HepG2 (cell line): ENCODE data around the gene TRAPPC5. TPM values are rescaled to one million over a fixed set of nuclear protein-coding genes. Genes with fewer than 3 reads are reported as not detected.

Source experiments
- ATAC-seq: fragments of 200-7000 bp; cut with Tn5 transposase; 3 replicates; pipeline ENCODE4 v1.9.1; 2020; ENCODE audit warnings: mild to moderate bottlenecking, moderate library complexity
- BruUV-seq: library from RNA; stranded (reverse); fragments of 400-500 nt; replicated peaks from 2 replicates; lab custom pipeline; 2021; lab: Mats Ljungman, UMichigan
- CTCF ChIA-PET: fragments of 300-600 bp; formaldehyde crosslinking; extraction: SDS; loops from one replicate; lab custom pipeline; 2021; ENCODE audit warnings: low total read pairs, inconsistent platforms, low intra/inter-chr PET ratio; lab: Yijun Ruan, JAX
- POLR2A ChIA-PET: fragments of 350-600 bp; sonication (Branson Sonifier 250); formaldehyde crosslinking; loops from one replicate; lab custom pipeline; 2020; ENCODE audit warnings: antibody characterized with exemption, inconsistent platforms; lab: Yijun Ruan, JAX
- DNase-seq: peaks from one replicate; pipeline ENCODE4 v3.0.0-alpha.2; 2015; ENCODE audit warnings: low spot score
- FAIRE-seq: peaks from 3 replicates; lab custom pipeline; 2011; peaks lifted over from hg19 to GRCh38; lab: Jason Lieb, UNC
- H2AFZ ChIP-seq: one replicate; pipeline ENCODE4 v1.6.1; 2011; ENCODE audit warnings: low read length, inconsistent platforms
- H3K27ac ChIP-seq: fragments of 300-600 bp; 3 replicates; pipeline ENCODE4 v1.8.0; 2011; ENCODE audit warnings: mixed run types, mild to moderate bottlenecking, mixed read lengths, low read length, inconsistent platforms; ENCODE audit not compliant: insufficient read depth; ENCODE audit errors: extremely low read length
- H3K27me3 ChIP-seq, 2 experiments: fragments of 200-600 bp in 1 of 2; 2 replicates in 1 of 2; 3 replicates in 1 of 2; pipeline versions ENCODE4 v1.6.0 to v1.8.0; 2011; ENCODE audit warnings: low read length in 2 of 2, mild to moderate bottlenecking in 2 of 2, moderate library complexity in 2 of 2, inconsistent platforms in 1 of 2; ENCODE audit not compliant: insufficient read depth in 2 of 2, control insufficient read depth in 1 of 2
- H3K36me3 ChIP-seq, 2 experiments: fragments of 200-600 bp in 1 of 2; replicated peaks in 1 of 2; 2 replicates in 1 of 2; 3 replicates in 1 of 2; pipeline versions ENCODE4 v1.5.1 to v1.8.0; 2011; ENCODE audit warnings: low read length in 2 of 2, inconsistent platforms in 1 of 2; ENCODE audit not compliant: insufficient read depth in 2 of 2, control insufficient read depth in 1 of 2
- H3K4me1 ChIP-seq: 2 replicates; pipeline ENCODE4 v1.5.1; 2012; ENCODE audit warnings: low read length, inconsistent platforms; ENCODE audit not compliant: insufficient read depth
- H3K4me2 ChIP-seq: 2 replicates; pipeline ENCODE4 v1.6.0; 2011; ENCODE audit warnings: low read depth, low read length, inconsistent platforms
- H3K4me3 ChIP-seq, 3 experiments: fragments of 200-600 bp in 1 of 3; sonication (generic), shearing (Covaris generic) in 1 of 3; replicated peaks in 1 of 3; 2 replicates each; pipeline ENCODE4 v1.5.1; 2011 to 2016; ENCODE audit warnings: low read length in 3 of 3, inconsistent platforms in 2 of 3, low read depth in 2 of 3, mild to moderate bottlenecking in 2 of 3, control low read depth in 1 of 3, mixed read lengths in 1 of 3; ENCODE audit not compliant: insufficient read depth in 1 of 3
- H3K79me2 ChIP-seq: one replicate; pipeline ENCODE4 v1.6.1; 2011; ENCODE audit warnings: low read length, inconsistent platforms; ENCODE audit not compliant: insufficient read depth
- H3K9ac ChIP-seq: 2 replicates; pipeline ENCODE4 v1.6.0; 2011; ENCODE audit warnings: mild to moderate bottlenecking, low read depth, low read length, inconsistent platforms; ENCODE audit not compliant: insufficient read depth
- H3K9me3 ChIP-seq: 2 replicates; pipeline ENCODE4 v1.5.1; 2012; ENCODE audit warnings: mild to moderate bottlenecking, low read length
- H4K20me1 ChIP-seq: 2 replicates; pipeline ENCODE4 v1.6.0; 2011; ENCODE audit warnings: inconsistent platforms, mild to moderate bottlenecking, low read length, moderate library complexity; ENCODE audit not compliant: insufficient read depth
- ERF ChIP-seq: IDR thresholded peaks from 2 replicates; pipeline ENCODE4 v1.6.1; 2018; ENCODE audit warnings: missing biosample characterization, missing genetic modification reagents
- NAIF1 ChIP-seq: sonication (generic); formaldehyde crosslinking; IDR thresholded peaks from 2 replicates; pipeline ENCODE4 v1.5.0; 2020; ENCODE audit warnings: mild to moderate bottlenecking, missing genetic modification reagents, borderline replicate concordance
- RORA ChIP-seq: sonication (generic); formaldehyde crosslinking; IDR thresholded peaks from 2 replicates; pipeline ENCODE4 v1.5.0; 2020; ENCODE audit warnings: mild to moderate bottlenecking, missing genetic modification reagents, moderate library complexity
- ZNF12 ChIP-seq: sonication (generic); formaldehyde crosslinking; IDR thresholded peaks from 2 replicates; pipeline ENCODE4 v1.5.0; 2020; ENCODE audit warnings: missing genetic modification reagents
- ZNF468 ChIP-seq: sonication (generic); formaldehyde crosslinking; IDR thresholded peaks from 2 replicates; pipeline ENCODE4 v1.8.0; 2022; ENCODE audit warnings: mild to moderate bottlenecking, moderate library complexity, missing genetic modification reagents
- ZNF646 ChIP-seq: sonication (generic); formaldehyde crosslinking; IDR thresholded peaks from 2 replicates; pipeline ENCODE4 v1.9.0; 2021; ENCODE audit warnings: mild to moderate bottlenecking, missing genetic modification reagents
- ZSCAN30 ChIP-seq: sonication (generic); formaldehyde crosslinking; IDR thresholded peaks from 2 replicates; pipeline ENCODE4 v1.5.0; 2020; ENCODE audit warnings: mild to moderate bottlenecking, missing genetic modification reagents
- WGBS: methylation state at CpG from one replicate; pipeline ENCODE4 v1.1.6; 2017; ENCODE audit warnings: low lambda C conversion rate; 5-methylcytosine and 5-hydroxymethylcytosine counted together
- in situ Hi-C: cut with HindIII; loops from 2 replicates; pipeline ENCODE4 v1.10.0; 2017; ENCODE audit warnings: low pct_unique_long_range_greater_than_20kb; ENCODE audit not compliant: extremely low pct_ligation_motif_present
- intact Hi-C: fragments of 100-400 bp; cut with micrococcal nuclease; formaldehyde crosslinking; loops from one replicate; pipeline ENCODE4 v1.10.0; 2022; ENCODE audit not compliant: unreplicated experiment
- polyA plus RNA-seq, 8 experiments: library from polyadenylated mRNA; depleted of rRNA in 3 of 8; stranded (reverse) in 7 of 8; unstranded in 1 of 8; fragments of >200 nt; fragmentation: Illumina TruSeq in 4 of 8; extraction: Trizol in 4 of 8; gene quantifications; 2 replicates each; pipeline versions ENCODE4 v1.2.1 to v1.2.3, GENCODE V29; 2011 to 2016; ENCODE audit warnings: low read depth in 4 of 8, missing spikeins in 1 of 8, mixed read lengths in 1 of 8; ENCODE audit not compliant: insufficient read depth in 1 of 8
- total RNA-seq, 5 experiments: library from RNA; depleted of rRNA; stranded (reverse); fragments of >200 nt; fragmentation: Illumina TruSeq; extraction: Trizol; gene quantifications; 2 replicates each; pipeline ENCODE4 v1.2.3, GENCODE V29; 2016; ENCODE audit warnings: low read depth in 1 of 5

TRAPPC5 gene
- total and polyA plus RNA-seq, 2 of the 13 experiments (the other 11 are each of a cell fraction or from before 2014, with no cell fraction given), result 38.5 to 78.7 TPM

GRCh38 chr19:7668842-7669241 lies 11.8 kb upstream of the TRAPPC5 start, which contains the start of gene RETN:
RETN (plus strand) TSS chr19:7669049; CDS start chr19:7669327, 278 bp downstream.
- ATAC-seq, result no peak
- ChIA-PET CTCF (no interaction called here), POLR2A (no interaction called here)
- DNase-seq, result no peak
- Histone ChIP-seq H3K4me2 (no peak within 1 kb of the TSS), H3K79me2 (no peaks in the 10 kb centered on the region), H2AFZ (no peak within 1 kb of the TSS), H4K20me1 (no peaks in the 10 kb centered on the region), H3K27ac (no peak within 1 kb of the TSS), H3K4me3 (no peak within 1 kb of the TSS), H3K27me3 (peaks cover 0 to 25% of the 10 kb centered on the region in 2 experiments; a peak in 1 of 5 replicates), H3K9me3 (no peaks in the 10 kb centered on the region), H3K4me1 (no peaks in the 10 kb centered on the region), H3K36me3 (no peaks in the 10 kb centered on the region), H3K9ac (no peak within 1 kb of the TSS)
- in situ Hi-C loops (no loop called here), intact Hi-C loops (no loop called here)
- TF ChIP-seq ZNF468, result no peak
- no peak for TF ChIP-seq RORA (CRISPR knock-in tag)
- TF ChIP-seq ZNF646 (CRISPR knock-in tag), result no peak
- no peak for TF ChIP-seq ZNF12 (CRISPR knock-in tag)
- TF ChIP-seq ZSCAN30, result no peak
- TF ChIP-seq NAIF1 (CRISPR knock-in tag), result no peak
- TF ChIP-seq ERF (CRISPR knock-in tag), result no peak
- no CpG with 5 or more reads among the region's 9 CpGs for WGBS
- FAIRE-seq, result no peak
- BruUV-seq, result no TSS peak
